Endothelial cell of umbilical vein (primary cell): ENCODE measurements around the gene SLC44A3.

Experiments used
- CTCF ChIP-seq, 2 donors: IDR thresholded peaks; 1 replicate in 1 of 2; 2 replicates in 1 of 2; pipeline ENCODE4 v1.5.1; 2011; ENCODE audit warnings: low read length in 2 of 2, mild to moderate bottlenecking in 2 of 2, moderate library complexity in 2 of 2, control low read depth in 1 of 2, inconsistent platforms in 1 of 2, low read depth in 1 of 2; ENCODE audit not compliant: insufficient read depth in 1 of 2; ENCODE audit errors: extremely low read depth in 1 of 2
- JUN ChIP-seq: IDR thresholded peaks from 2 replicates; pipeline ENCODE4 v1.6.1; 2011; ENCODE audit warnings: borderline replicate concordance, low read depth; ENCODE audit not compliant: insufficient read length, insufficient read depth
- MAX ChIP-seq: IDR thresholded peaks from 2 replicates; pipeline ENCODE4 v1.6.1; 2011; ENCODE audit not compliant: insufficient read depth, insufficient read length
- POLR2AphosphoS5 ChIP-seq: IDR thresholded peaks from 2 replicates; pipeline ENCODE4 v1.6.1; 2012; ENCODE audit warnings: low read depth, mild to moderate bottlenecking, control low read depth, low read length, moderate library complexity; ENCODE audit not compliant: insufficient read depth

GRCh38 chr1:94901841-94902240 lies 81.7 kb downstream of the SLC44A3 start:
- no peak for TF ChIP-seq MAX
- TF ChIP-seq CTCF (IDR thresholded peaks at IDR 0.05; ENCODE audit: extremely low read depth in 1 of 2, insufficient read depth in 1 of 2, low read depth in 1 of 2, low read length in 2 of 2): no peak
- no peak for TF ChIP-seq POLR2AphosphoS5
- TF ChIP-seq JUN: no peak
